Neural progenitor cell (in vitro differentiated cells): Measurements from ENCODE around the gene CEP19. TPM values are rescaled to one million over a fixed set of nuclear protein-coding genes. Genes with fewer than 3 reads are reported as not detected.

Experiments
- DNase-seq: peaks from one replicate; pipeline ENCODE4 v3.0.0-alpha.2; 2016; ENCODE audit warnings: low spot score
- H2AFZ ChIP-seq: fragments of 200-600 bp; sonication (generic); replicated peaks from 2 replicates; pipeline ENCODE4 v1.6.1; 2016; ENCODE audit warnings: antibody characterized with exemption
- H3F3A ChIP-seq: fragments of 200-600 bp; sonication (generic); 2 replicates; pipeline ENCODE4 v1.6.1; 2016; ENCODE audit warnings: antibody characterized with exemption, low read depth
- H3K27ac ChIP-seq: fragments of 200-600 bp; sonication (generic); 2 replicates; pipeline ENCODE4 v1.5.1; 2016; ENCODE audit warnings: mild to moderate bottlenecking
- H3K27me3 ChIP-seq: fragments of 200-600 bp; sonication (generic); 2 replicates; pipeline ENCODE4 v1.6.1; 2016; ENCODE audit warnings: mild to moderate bottlenecking, moderate library complexity
- H3K36me3 ChIP-seq: fragments of 200-600 bp; sonication (generic); 2 replicates; pipeline ENCODE4 v1.5.1; 2016
- H3K4me1 ChIP-seq: fragments of 200-600 bp; sonication (generic); 2 replicates; pipeline ENCODE4 v1.6.1; 2016; ENCODE audit warnings: mixed run types
- H3K4me2 ChIP-seq: fragments of 200-600 bp; sonication (generic); 2 replicates; pipeline ENCODE4 v1.6.1; 2016
- H3K4me3 ChIP-seq: fragments of 200-600 bp; sonication (generic); 2 replicates; pipeline ENCODE4 v1.5.1; 2016
- H3K79me2 ChIP-seq: fragments of 200-600 bp; sonication (generic); 2 replicates; pipeline ENCODE4 v1.6.1; 2016; ENCODE audit warnings: low read depth
- H3K9ac ChIP-seq: fragments of 200-600 bp; sonication (generic); 2 replicates; pipeline ENCODE4 v1.6.1; 2016
- H3K9me3 ChIP-seq: fragments of 200-600 bp; sonication (generic); 2 replicates; pipeline ENCODE4 v1.5.1; 2016; ENCODE audit warnings: low read depth
- H4K20me1 ChIP-seq: fragments of 200-600 bp; sonication (generic); 2 replicates; pipeline ENCODE4 v1.6.1; 2016; ENCODE audit warnings: low read depth
- H3K27ac Mint-ChIP-seq: 3 replicates; pipeline ENCODE4 v1.8.0; 2021; ENCODE audit warnings: mixed read lengths
- H3K27me3 Mint-ChIP-seq: 2 replicates; pipeline ENCODE4 v1.8.0; 2022; ENCODE audit warnings: low read depth, mild to moderate bottlenecking, inconsistent platforms, moderate library complexity, mixed read lengths; ENCODE audit not compliant: insufficient read depth
- H3K36me3 Mint-ChIP-seq: 3 replicates; pipeline ENCODE4 v1.8.0; 2021; ENCODE audit warnings: mixed read lengths
- H3K4me1 Mint-ChIP-seq: 3 replicates; pipeline ENCODE4 v1.8.0; 2021; ENCODE audit warnings: mixed read lengths
- H3K4me3 Mint-ChIP-seq: 3 replicates; pipeline ENCODE4 v1.8.0; 2021; ENCODE audit warnings: mild to moderate bottlenecking, moderate library complexity, mixed read lengths
- H3K9me3 Mint-ChIP-seq: 3 replicates; pipeline ENCODE4 v1.8.0; 2020; ENCODE audit warnings: mixed read lengths
- CTCF ChIP-seq: fragments of 200-600 bp; sonication (generic); IDR thresholded peaks from 2 replicates; pipeline ENCODE4 v1.5.1; 2017; ENCODE audit warnings: antibody characterized with exemption, mild to moderate bottlenecking
- EZH2 ChIP-seq: fragments of 200-600 bp; sonication (generic); IDR thresholded peaks from 2 replicates; pipeline ENCODE4 v1.6.1; 2017; ENCODE audit warnings: antibody characterized with exemption, mild to moderate bottlenecking, moderate library complexity
- EZH2phosphoT487 ChIP-seq: fragments of 200-600 bp; sonication (generic); IDR thresholded peaks from 2 replicates; pipeline ENCODE4 v1.6.1; 2017; ENCODE audit warnings: antibody characterized with exemption
- total RNA-seq: library from RNA; depleted of rRNA; stranded (reverse); fragments of >200 nt; gene quantifications from 2 replicates; pipeline ENCODE4 v1.2.3, GENCODE V29; 2015; ENCODE audit warnings: low replicate concordance

CEP19 gene
- total RNA-seq, 1 donor from 2014 or later: 7.0 TPM

GRCh38 chr3:196694202-196694638 lies 17.8 kb downstream of the CEP19 start:
- H3K4me3 ChIP-seq: no peak overlapping the region
- H3K27me3 ChIP-seq: no peaks in the 10 kb centered on the region
- no peaks in the 10 kb centered on the region for H3K79me2 ChIP-seq
- no peak overlapping the region for H3K27ac ChIP-seq
- no peak for DNase-seq
- H3K9me3 Mint-ChIP-seq: no peaks in the 10 kb centered on the region
- peaks cover 3% of the 10 kb centered on the region for H3K27me3 Mint-ChIP-seq
- no peaks in the 10 kb centered on the region for H3K36me3 Mint-ChIP-seq
- no peak overlapping the region for H3K4me3 Mint-ChIP-seq
- no peaks in the 10 kb centered on the region for H4K20me1 ChIP-seq
- H3K4me2 ChIP-seq: no peak overlapping the region
- no peak overlapping the region for H3K27ac Mint-ChIP-seq
- H3K9ac ChIP-seq: no peak overlapping the region
- H3K36me3 ChIP-seq: no peaks in the 10 kb centered on the region
- H2AFZ ChIP-seq: no peak overlapping the region
- H3F3A ChIP-seq: no peaks in the 10 kb centered on the region
- H3K4me1 ChIP-seq: no peaks in the 10 kb centered on the region
- no peak for TF ChIP-seq EZH2phosphoT487
- no peak for TF ChIP-seq EZH2
- no peak for TF ChIP-seq CTCF
- H3K9me3 ChIP-seq: no peaks in the 10 kb centered on the region
- no peaks in the 10 kb centered on the region for H3K4me1 Mint-ChIP-seq

GRCh38 chr3:196691386-196691785 lies 20.7 kb downstream of the CEP19 start:
- H2AFZ ChIP-seq: no peak overlapping the region
- Mint-ChIP-seq H3K9me3 (no peaks in the 10 kb centered on the region), H3K36me3 (no peaks in the 10 kb centered on the region), H3K4me1 (peaks cover 4% of the 10 kb centered on the region), H3K27ac (no peak overlapping the region), H3K4me3 (no peak overlapping the region), H3K27me3 (peaks cover 3% of the 10 kb centered on the region)
- H3K4me3 ChIP-seq: no peak overlapping the region
- no peak overlapping the region for H3K9ac ChIP-seq
- no peaks in the 10 kb centered on the region for H4K20me1 ChIP-seq
- H3K4me1 ChIP-seq: no peaks in the 10 kb centered on the region
- H3K36me3 ChIP-seq: no peaks in the 10 kb centered on the region
- DNase-seq: no peak
- no peaks in the 10 kb centered on the region for H3K27me3 ChIP-seq
- TF ChIP-seq EZH2: no peak
- no peak for TF ChIP-seq EZH2phosphoT487
- TF ChIP-seq CTCF: no peak
- H3K79me2 ChIP-seq: no peaks in the 10 kb centered on the region
- no peak overlapping the region for H3K4me2 ChIP-seq
- H3K9me3 ChIP-seq: no peaks in the 10 kb centered on the region
- H3F3A ChIP-seq: no peaks in the 10 kb centered on the region
- H3K27ac ChIP-seq: no peak overlapping the region

- H3K4me1 ChIP-seq: no peaks in the 10 kb centered on the region
- no peaks in the 10 kb centered on the region for H3F3A ChIP-seq
- TF ChIP-seq EZH2 (no peak), EZH2phosphoT487 (no peak), CTCF (no peak)
- H3K9me3 Mint-ChIP-seq: no peaks in the 10 kb centered on the region
- H4K20me1 ChIP-seq: no peaks in the 10 kb centered on the region
- no peak overlapping the region for H3K4me2 ChIP-seq
- no peak overlapping the region for H3K4me3 Mint-ChIP-seq
- H3K27me3 Mint-ChIP-seq: peaks cover 3% of the 10 kb centered on the region
- peaks cover 4% of the 10 kb centered on the region for H3K4me1 Mint-ChIP-seq
- DNase-seq: no peak
- H3K79me2 ChIP-seq: no peaks in the 10 kb centered on the region
- no peak overlapping the region for H3K27ac ChIP-seq
- H3K9me3 ChIP-seq: no peaks in the 10 kb centered on the region
- H3K4me3 ChIP-seq: no peak overlapping the region
- H3K36me3 Mint-ChIP-seq: no peaks in the 10 kb centered on the region
- H3K27me3 ChIP-seq: no peaks in the 10 kb centered on the region
- H2AFZ ChIP-seq: no peak overlapping the region
- H3K36me3 ChIP-seq: no peaks in the 10 kb centered on the region
- no peak overlapping the region for H3K9ac ChIP-seq
- H3K27ac Mint-ChIP-seq: no peak overlapping the region
Observed at GRCh38 chr3:196689941-196690660, 21.9 kb downstream of the CEP19 start.
